WERI-Rb-1 (cell line): Measurements from ENCODE around the gene MAPK11.

ENCODE experiments used
- DNase-seq: peaks from one replicate; pipeline ENCODE4 v3.0.0-alpha.2; 2020
- H3K27ac ChIP-seq: fragments of 250-450 bp; sonication (Bioruptor Pico); 2 replicates; pipeline ENCODE4 v1.5.1; 2020; ENCODE audit warnings: mild to moderate bottlenecking, moderate library complexity
- H3K27me3 ChIP-seq: fragments of 250-450 bp; sonication (Bioruptor Pico); 2 replicates; pipeline ENCODE4 v1.5.1; 2021; ENCODE audit warnings: mild to moderate bottlenecking, low read depth, moderate library complexity; ENCODE audit not compliant: insufficient read depth, severe bottlenecking
- H3K36me3 ChIP-seq: fragments of 250-450 bp; sonication (Bioruptor Pico); 2 replicates; pipeline ENCODE4 v1.5.1; 2020; ENCODE audit warnings: mild to moderate bottlenecking, moderate library complexity
- H3K4me3 ChIP-seq: 2 replicates; pipeline ENCODE4 v1.5.1; 2011; ENCODE audit warnings: low read depth, mild to moderate bottlenecking, control low read depth, low read length
- H3K9me3 ChIP-seq: fragments of 250-450 bp; sonication (Bioruptor Pico); 2 replicates; pipeline ENCODE4 v1.5.1; 2021; ENCODE audit warnings: mild to moderate bottlenecking, moderate library complexity; ENCODE audit not compliant: severe bottlenecking
- TF ChIP-seq, protein P1 (sequence below): IDR thresholded peaks from 2 replicates; pipeline ENCODE4 v1.5.1; 2011; ENCODE audit warnings: low read depth, mild to moderate bottlenecking, control low read depth, inconsistent platforms, low read length

MAPK11 gene

DNA sequence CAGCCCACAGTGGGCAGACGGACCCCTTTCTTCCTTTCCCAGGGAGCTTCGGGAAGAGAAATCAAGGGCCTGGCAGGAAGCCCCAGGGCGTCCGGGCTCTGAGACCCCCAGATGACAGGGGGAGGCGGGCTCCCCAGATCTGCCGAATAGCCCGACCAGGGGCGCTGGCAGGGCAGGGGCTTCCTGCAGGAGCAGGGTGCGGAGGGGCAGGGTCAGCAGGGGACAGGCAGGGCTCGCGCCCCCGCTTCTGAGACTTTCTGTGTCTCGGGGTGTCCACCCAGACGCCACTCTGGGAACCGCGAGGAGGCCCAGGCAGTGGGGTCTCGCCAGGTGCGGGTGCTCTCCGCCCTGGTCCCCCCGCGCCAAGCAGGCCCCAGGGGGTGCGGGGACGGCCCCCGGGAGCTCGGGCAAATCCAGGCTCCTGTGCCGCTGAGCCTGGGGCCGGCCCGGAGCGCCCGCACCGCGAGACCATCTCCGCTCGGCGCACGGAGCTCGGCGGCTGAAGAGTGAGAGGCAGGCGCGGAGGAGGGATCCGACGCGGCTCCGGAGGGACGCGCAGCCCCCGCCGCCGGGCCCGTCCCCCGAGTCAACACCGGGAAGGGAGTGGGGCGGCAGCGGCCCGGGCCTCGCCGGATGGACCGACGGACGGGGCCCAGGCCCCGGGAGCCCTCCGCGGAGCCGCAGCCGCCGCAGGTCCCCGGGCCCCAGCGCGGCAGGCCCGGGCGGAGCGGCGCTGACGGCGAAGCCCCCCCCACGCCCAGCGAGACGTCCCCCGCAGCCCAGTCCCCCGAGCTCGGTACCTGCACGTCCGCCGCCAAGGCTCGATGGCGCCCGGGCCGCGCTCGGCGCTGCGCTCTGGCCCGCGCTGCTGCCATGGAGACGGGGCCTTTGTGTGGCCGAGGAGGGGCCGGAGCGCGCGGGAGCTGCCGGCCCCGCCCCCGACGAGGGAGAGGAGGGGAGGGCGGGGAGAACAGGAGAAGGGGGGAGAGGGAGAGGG lies 36.9 kb upstream of the MAPK11 start, which contains the start of gene PLXNB2:
Gene PLXNB2 (minus strand): TSS at position 894 of the 997 bp plus-strand sequence. CDS start 17,062 bp downstream, outside the sequence.
- Histone ChIP-seq H3K36me3 (peaks cover 42% of the 10 kb centered on the region), H3K9me3 (no peaks in the 10 kb centered on the region), H3K4me3 (peak within 1 kb of the TSS; percentile 69), H3K27me3 (no peaks in the 10 kb centered on the region), H3K27ac (peak within 1 kb of the TSS; percentile 94)
- TF ChIP-seq, protein P1, sequence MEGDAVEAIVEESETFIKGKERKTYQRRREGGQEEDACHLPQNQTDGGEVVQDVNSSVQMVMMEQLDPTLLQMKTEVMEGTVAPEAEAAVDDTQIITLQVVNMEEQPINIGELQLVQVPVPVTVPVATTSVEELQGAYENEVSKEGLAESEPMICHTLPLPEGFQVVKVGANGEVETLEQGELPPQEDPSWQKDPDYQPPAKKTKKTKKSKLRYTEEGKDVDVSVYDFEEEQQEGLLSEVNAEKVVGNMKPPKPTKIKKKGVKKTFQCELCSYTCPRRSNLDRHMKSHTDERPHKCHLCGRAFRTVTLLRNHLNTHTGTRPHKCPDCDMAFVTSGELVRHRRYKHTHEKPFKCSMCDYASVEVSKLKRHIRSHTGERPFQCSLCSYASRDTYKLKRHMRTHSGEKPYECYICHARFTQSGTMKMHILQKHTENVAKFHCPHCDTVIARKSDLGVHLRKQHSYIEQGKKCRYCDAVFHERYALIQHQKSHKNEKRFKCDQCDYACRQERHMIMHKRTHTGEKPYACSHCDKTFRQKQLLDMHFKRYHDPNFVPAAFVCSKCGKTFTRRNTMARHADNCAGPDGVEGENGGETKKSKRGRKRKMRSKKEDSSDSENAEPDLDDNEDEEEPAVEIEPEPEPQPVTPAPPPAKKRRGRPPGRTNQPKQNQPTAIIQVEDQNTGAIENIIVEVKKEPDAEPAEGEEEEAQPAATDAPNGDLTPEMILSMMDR: no peak
- peak; percentile 83 for DNase-seq

DNA sequence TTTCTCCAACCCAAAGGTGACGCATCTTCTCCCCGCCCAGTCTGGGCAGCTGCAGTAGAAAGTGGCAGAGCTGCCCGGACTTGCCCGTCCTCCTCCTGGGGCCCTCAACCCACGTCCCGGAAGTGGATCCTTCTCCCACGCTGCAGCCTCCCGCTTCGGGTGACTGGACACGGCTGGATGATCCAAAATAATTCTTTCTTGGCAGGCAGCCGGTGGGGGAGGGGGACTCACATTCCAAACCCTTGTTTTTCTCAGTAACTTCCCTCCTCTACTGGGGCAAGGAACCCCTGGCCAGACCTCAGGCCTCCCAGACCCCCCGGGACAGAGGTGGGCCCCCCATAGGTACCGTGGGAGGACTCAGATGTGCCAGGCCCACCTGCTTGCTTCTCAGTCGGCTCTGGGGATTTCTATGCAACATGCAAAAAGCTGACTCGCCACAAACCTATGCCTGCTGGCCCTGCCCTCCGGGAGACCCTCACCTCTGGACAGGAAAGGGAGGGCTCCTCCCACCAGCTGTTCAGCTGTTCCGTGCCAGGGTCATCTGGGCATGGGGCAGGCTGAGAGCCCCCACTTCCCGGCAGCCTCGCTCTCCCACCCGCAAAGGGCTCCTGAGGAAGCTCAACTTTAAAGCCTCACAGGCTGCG lies 35.9 kb upstream of the MAPK11 start:
- Histone ChIP-seq H3K27ac (peak overlapping the region; percentile 94), H3K36me3 (peaks cover 49% of the 10 kb centered on the region), H3K9me3 (no peaks in the 10 kb centered on the region), H3K27me3 (no peaks in the 10 kb centered on the region), H3K4me3 (peak overlapping the region; percentile 69)
- DNase-seq: peak; percentile 85
- TF ChIP-seq, protein P1: no peak

DNA sequence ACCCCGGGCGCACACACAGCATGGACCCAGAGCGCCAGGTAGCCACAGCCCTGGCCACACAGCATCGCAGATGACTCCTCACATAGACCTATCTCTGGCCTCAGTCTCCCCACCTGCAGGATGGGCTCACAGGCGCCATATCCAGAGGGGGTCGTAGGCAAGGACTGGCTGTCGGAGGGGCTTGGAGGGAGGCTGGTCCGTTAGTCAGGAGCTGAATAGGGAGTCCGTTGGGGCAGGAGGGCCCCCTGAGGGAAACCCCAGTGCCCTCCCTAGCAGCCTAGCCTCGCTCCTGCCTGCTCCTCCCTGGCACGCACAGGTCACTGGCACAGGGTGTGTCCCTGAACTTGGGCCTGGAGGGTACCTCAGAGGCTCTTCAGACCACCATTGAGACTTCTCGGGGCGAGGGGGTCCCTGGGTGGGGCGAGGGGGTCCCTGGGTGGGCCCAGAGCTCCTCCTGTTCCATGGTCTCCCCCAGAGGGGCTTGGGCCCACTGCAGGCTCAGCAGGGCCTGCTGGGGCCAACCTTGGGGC lies 35.3 kb upstream of the MAPK11 start:
- Histone ChIP-seq H3K4me3 (peak overlapping the region; percentile 69), H3K36me3 (peaks cover 55% of the 10 kb centered on the region), H3K9me3 (no peaks in the 10 kb centered on the region), H3K27me3 (no peaks in the 10 kb centered on the region), H3K27ac (peak overlapping the region; percentile 94)
- TF ChIP-seq, protein P1: no peak
- DNase-seq: no peak

DNA sequence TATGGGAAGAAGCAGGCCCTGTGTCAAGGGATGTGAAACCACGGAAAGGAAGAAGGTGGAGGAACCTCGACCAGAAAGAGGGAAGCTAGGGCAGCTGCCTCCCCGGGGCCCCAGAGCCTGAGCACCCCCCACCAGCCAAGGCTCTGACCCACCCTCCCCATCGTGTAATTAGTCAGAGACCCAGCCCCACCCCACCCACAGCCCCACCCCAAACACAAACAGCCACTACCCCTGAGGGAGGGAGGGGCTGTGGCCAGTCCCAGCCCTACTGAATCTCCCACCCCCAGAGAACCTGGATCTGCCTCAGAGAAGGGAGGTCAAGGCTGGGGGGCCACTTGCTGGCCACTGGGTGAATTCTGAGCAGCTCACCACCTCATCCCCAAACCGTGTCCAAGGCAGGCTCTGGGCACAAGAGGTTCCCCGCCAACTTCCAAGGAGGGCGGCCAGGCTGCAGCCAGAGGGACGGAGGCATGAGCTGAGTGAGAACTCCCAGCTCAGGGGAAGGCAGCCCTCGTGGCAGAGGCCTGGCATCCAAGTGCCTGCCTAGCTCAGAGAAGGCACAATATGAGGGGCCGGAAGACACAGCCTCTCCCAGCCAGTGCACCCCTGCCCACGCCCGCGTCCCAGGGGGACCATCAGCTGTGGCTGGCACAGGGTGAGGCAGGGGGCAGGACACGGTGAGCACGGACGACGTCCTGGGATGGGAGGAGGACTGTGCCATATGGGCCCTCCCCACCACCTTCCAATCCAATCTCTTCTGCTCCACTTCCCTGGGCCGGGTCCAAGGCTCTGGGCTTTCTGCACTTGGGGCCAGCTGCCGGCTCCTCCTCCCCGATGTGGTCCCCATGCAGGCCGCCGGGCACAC lies 34.6 kb upstream of the MAPK11 start:
- H3K9me3 ChIP-seq: no peaks in the 10 kb centered on the region
- peaks cover 59% of the 10 kb centered on the region for H3K36me3 ChIP-seq
- H3K4me3 ChIP-seq: no peak overlapping the region; the same call in 1 of the 2 replicates
- H3K27me3 ChIP-seq: no peaks in the 10 kb centered on the region
- H3K27ac ChIP-seq: peak overlapping the region; percentile 94
- DNase-seq: no peak
- TF ChIP-seq, protein P1: no peak

DNA sequence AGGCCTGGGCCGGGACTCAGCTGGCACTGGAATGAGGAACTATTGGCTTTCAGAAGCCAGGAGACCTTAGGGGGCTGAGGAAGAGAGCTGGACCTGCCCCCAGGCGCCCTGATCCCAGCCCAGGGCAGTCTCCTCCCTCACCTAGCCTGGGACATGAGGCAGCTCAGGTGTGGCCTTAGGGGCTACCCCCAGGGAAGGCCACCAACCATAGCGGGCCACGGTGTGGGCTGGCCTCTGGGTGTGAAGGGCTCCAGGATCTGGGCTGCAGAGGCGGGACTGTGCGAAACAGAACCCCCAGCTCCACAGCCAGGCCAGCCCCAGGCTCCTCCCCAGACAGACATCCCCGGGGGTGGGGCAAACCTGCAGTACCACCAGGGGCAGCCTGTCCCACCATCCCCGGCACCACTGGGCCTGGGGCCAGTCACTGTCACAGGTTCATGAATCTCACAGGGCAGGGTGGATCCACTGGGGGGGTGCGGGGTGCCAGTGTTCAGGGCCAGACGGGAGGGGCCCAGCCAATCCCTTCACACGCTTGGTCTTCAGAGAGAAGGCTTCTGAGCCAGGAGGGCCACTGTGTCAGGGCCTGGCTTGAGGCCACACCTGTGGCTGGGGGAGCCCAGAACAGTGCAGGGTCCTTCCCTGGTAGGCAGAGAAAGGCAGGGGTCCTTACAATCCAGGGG lies 33.8 kb upstream of the MAPK11 start:
- DNase-seq: peak; percentile 33
- no peak overlapping the region for H3K4me3 ChIP-seq
- H3K27ac ChIP-seq: peak overlapping the region; percentile 94
- peaks cover 59% of the 10 kb centered on the region for H3K36me3 ChIP-seq
- no peaks in the 10 kb centered on the region for H3K27me3 ChIP-seq
- no peaks in the 10 kb centered on the region for H3K9me3 ChIP-seq
- TF ChIP-seq, protein P1: 0 out of 2 replicates have a peak, but pooled peaks have one; percentile 2
